ENCODE data around the gene C4B.

C4B gene

DNA sequence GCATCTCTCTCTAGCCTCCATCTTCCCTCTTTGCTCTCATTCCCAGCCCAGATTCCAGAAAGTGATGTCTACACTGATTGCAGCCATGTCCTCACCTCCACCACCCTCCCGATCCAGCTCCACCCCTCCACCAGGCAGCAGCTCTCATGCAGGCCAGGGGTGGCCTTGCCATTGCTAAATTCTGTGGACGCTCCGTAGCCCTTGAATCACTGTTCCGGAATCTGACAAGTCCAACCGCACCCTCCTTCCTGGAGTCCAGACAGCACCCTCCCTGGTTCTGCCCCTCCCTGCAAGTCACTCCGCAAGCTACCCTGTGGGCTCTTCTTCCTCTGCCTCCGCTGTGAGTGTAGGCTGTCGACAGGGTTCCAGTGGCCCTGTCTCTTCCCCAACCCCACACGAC lies 68.3 kb downstream of the C4B start:
- DNase-seq (ENCODE audit: low spot score) = no peak

- no peak for DNase-seq (ENCODE audit: low spot score)
Measured at GRCh38 chr6:32083812-32084768, 69.5 kb downstream of the C4B start.

GRCh38 chr6:32084780-32085179 lies 70.2 kb downstream of the C4B start:
- no peak for DNase-seq (ENCODE audit: low spot score)

Measured in globus pallidus (tissue), 1 donor.